Cardiac fibroblast (primary cell): Measurements from ENCODE around the gene BCAN.

Source experiments
- DNase-seq, 2 donors: peaks; one replicate each; pipeline versions ENCODE4 v3.0.0 to v3.0.0-alpha.2; 2010; ENCODE audit warnings: low read depth in 2 of 2
- H3K4me3 ChIP-seq, 2 donors: replicated peaks in 1 of 2; 1 replicate in 1 of 2; 2 replicates in 1 of 2; pipeline ENCODE4 v1.5.1; 2011; ENCODE audit warnings: low read depth in 2 of 2, low read length in 2 of 2, mild to moderate bottlenecking in 2 of 2, moderate library complexity in 1 of 2
- CTCF ChIP-seq: IDR thresholded peaks from one replicate; pipeline ENCODE4 v1.5.1; 2011; ENCODE audit warnings: low read depth, mild to moderate bottlenecking, low read length, inconsistent platforms

Gene BCAN

GRCh38 chr1:156676114-156676819, 34.4 kb downstream of the BCAN start:
- DNase-seq = no peak
- TF ChIP-seq CTCF = no peak
- peak overlapping the region; percentile 30 to 58 for H3K4me3 ChIP-seq

GRCh38 chr1:156676820-156677615, 35.1 kb downstream of the BCAN start, which contains the start of gene NES:
Gene NES (minus strand): TSS chr1:156677407. CDS start chr1:156677264, 143 bp downstream.
- peak within 1 kb of the TSS; percentile 35 to 58 for H3K4me3 ChIP-seq
- TF ChIP-seq CTCF = no peak
- DNase-seq = peak; percentile 60 to 74

- peak; percentile 87 to 91 for DNase-seq
Observed at GRCh38 chr1:156677616-156678596, 36.0 kb downstream of the BCAN start.

GRCh38 chr1:156680056-156680455, 38.1 kb downstream of the BCAN start:
- TF ChIP-seq CTCF = no peak
- no peak overlapping the region for H3K4me3 ChIP-seq
- DNase-seq = no peak

More at GRCh38 chr1:156677616-156678596, 36.0 kb downstream of the BCAN start:
- H3K4me3 ChIP-seq = peak overlapping the region; percentile 35 to 58
- peak; percentile 86 for TF ChIP-seq CTCF

- no peak for TF ChIP-seq CTCF
- no peak for DNase-seq
- H3K4me3 ChIP-seq = no peak overlapping the region
Observed at GRCh38 chr1:156681196-156681960, 39.5 kb downstream of the BCAN start.
